NCI-H146 treated with DMSO at 0.1 percent for 48 hours (cell line): ENCODE data around the gene LRRC49.
A peak's percentile ranks its signal among the peaks of the same experiment; 100 is the strongest.
"Not testable (repeated sequence)": the region's sequence is repeated elsewhere in the genome, so short reads cannot be mapped to it uniquely, and the experiment has no call there.

Source experiments
- DNase-seq: peaks from one replicate; lab custom pipeline; 2025; ENCODE audit not compliant: unreplicated experiment; lab: John Stamatoyannopoulos, UW

Gene LRRC49

GRCh38 chr15:70974004-70974832 is 81.6 kb downstream of the LRRC49 start:
- DNase-seq, result no peak

GRCh38 chr15:70976851-70977250 is 84.2 kb downstream of the LRRC49 start:
- no peak for DNase-seq

GRCh38 chr15:70995383-70995970 is 102.9 kb downstream of the LRRC49 start:
- no peak for DNase-seq

- DNase-seq, result no peak
Observed at GRCh38 chr15:70998319-70998718, 105.7 kb downstream of the LRRC49 start.

- no peak for DNase-seq
Observed at GRCh38 chr15:71002316-71002715, 109.7 kb downstream of the LRRC49 start.

- DNase-seq, result no peak
Observed at GRCh38 chr15:71003319-71003718, 110.7 kb downstream of the LRRC49 start.

GRCh38 chr15:71004506-71004905 is 111.9 kb downstream of the LRRC49 start:
- not testable (repeated sequence) for DNase-seq

GRCh38 chr15:71005895-71006294 is 113.3 kb downstream of the LRRC49 start:
- no peak for DNase-seq

GRCh38 chr15:71008250-71008870 is 115.7 kb downstream of the LRRC49 start:
- DNase-seq, result no peak

- DNase-seq, result no peak
Observed at GRCh38 chr15:71010472-71010871, 117.8 kb downstream of the LRRC49 start.

- no peak for DNase-seq
Observed at GRCh38 chr15:71010997-71011396, 118.4 kb downstream of the LRRC49 start.

GRCh38 chr15:71011503-71012155 is 119.0 kb downstream of the LRRC49 start:
- DNase-seq, result peak; percentile 3

GRCh38 chr15:71013446-71013845 is 120.8 kb downstream of the LRRC49 start:
- DNase-seq, result no peak

- no peak for DNase-seq
Observed at GRCh38 chr15:71015342-71015741, 122.7 kb downstream of the LRRC49 start.

GRCh38 chr15:71031232-71031631 is 138.6 kb downstream of the LRRC49 start:
- not testable (repeated sequence) for DNase-seq

GRCh38 chr15:71035478-71035877 is 142.9 kb downstream of the LRRC49 start:
- DNase-seq, result not testable (repeated sequence)

- DNase-seq, result no peak
Observed at GRCh38 chr15:71042356-71042922, 149.8 kb downstream of the LRRC49 start.

- no peak for DNase-seq
Observed at GRCh38 chr15:71043373-71043772, 150.7 kb downstream of the LRRC49 start.

GRCh38 chr15:71044006-71044405 is 151.4 kb downstream of the LRRC49 start:
- no peak for DNase-seq

- DNase-seq, result not testable (repeated sequence)
Observed at GRCh38 chr15:71046146-71046545, 153.5 kb downstream of the LRRC49 start.
